ENCODE data around the gene RRP12. TPM values are rescaled to one million over a fixed set of nuclear protein-coding genes. Genes with fewer than 3 reads are reported as not detected.

The RRP12 gene
- total RNA-seq, 1 experiment from 2014 or later = 34.4 TPM

DNA sequence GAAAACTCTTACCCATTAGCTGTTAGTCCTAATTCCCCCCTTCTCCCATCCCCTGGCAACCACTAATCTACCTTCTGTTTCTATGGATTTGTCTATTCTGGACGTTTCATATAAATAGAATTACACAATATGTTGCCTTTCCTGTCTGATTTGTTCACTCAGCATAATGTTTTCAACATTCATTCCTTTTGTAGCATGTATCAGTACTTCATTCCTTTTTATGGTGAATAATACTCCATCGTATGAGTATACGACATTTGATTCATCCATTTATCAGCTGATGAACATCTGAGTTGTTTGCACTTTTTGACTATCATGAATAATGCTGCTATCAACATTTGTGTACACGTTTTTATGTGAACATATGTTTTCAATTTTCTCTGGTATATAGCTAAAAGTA, 86.5 kb downstream of the RRP12 start:
- H3K4me2 ChIP-seq (ENCODE audit: low read length) = no peak overlapping the region
- H3K9me3 ChIP-seq (ENCODE audit: low read length) = no peaks in the 10 kb centered on the region
- H3K4me1 ChIP-seq (ENCODE audit: insufficient read depth, low read length) = peaks cover 4% of the 10 kb centered on the region; the same call in 1 of the 2 replicates
- no peak overlapping the region for H3K4me3 ChIP-seq (ENCODE audit: low read length)
- no peak overlapping the region for H3K9ac ChIP-seq (ENCODE audit: low read length)
- H3K9me2 ChIP-seq (replicated peaks; ENCODE audit: low read length) = no peaks in the 10 kb centered on the region
- H3K27me3 ChIP-seq (ENCODE audit: low read length) = no peaks in the 10 kb centered on the region
- no TSS peak for BruUV-seq (replicated peaks)
- no peak overlapping the region for H2AFZ ChIP-seq (ENCODE audit: low read length)
- TF ChIP-seq CTCF (conservative IDR thresholded peaks at IDR 0.05; ENCODE audit: low read depth, low read length) (no peak), EZH2phosphoT487 (IDR thresholded peaks at IDR 0.05; ENCODE audit: borderline replicate concordance, low read length) (no peak), EZH2 (IDR thresholded peaks at IDR 0.05; ENCODE audit: low read length, unreplicated experiment) (no peak)
- ChIA-PET POLR2A (ENCODE audit: unreplicated experiment) (no interaction called here), CTCF (no interaction called here)
- no peaks in the 10 kb centered on the region for H3F3A ChIP-seq (ENCODE audit: low read length, unreplicated experiment)
- H3K36me3 ChIP-seq (ENCODE audit: low read depth, low read length) = no peaks in the 10 kb centered on the region
- no peaks in the 10 kb centered on the region for H3K79me2 ChIP-seq (ENCODE audit: low read length)
- no peak overlapping the region for H3K27ac ChIP-seq (ENCODE audit: low read length)
- intact Hi-C loops (cut with micrococcal nuclease) = no loop called here
- DNase-seq = no peak
- no peaks in the 10 kb centered on the region for H4K20me1 ChIP-seq (ENCODE audit: low read length)
- ATAC-seq = no peak

- H3K36me3 ChIP-seq (ENCODE audit: low read depth, low read length) = no peaks in the 10 kb centered on the region
- intact Hi-C loops (cut with micrococcal nuclease) = no loop called here
- H3K9me3 ChIP-seq (ENCODE audit: low read length) = no peaks in the 10 kb centered on the region
- DNase-seq (no peak), ATAC-seq (no peak)
- H3K4me3 ChIP-seq (ENCODE audit: low read length) = no peak overlapping the region
- BruUV-seq (replicated peaks) = no TSS peak
- H3K4me1 ChIP-seq (ENCODE audit: insufficient read depth, low read length) = no peaks in the 10 kb centered on the region
- no peaks in the 10 kb centered on the region for H4K20me1 ChIP-seq (ENCODE audit: low read length)
- ChIA-PET POLR2A (ENCODE audit: unreplicated experiment) (no interaction called here), CTCF (no interaction called here)
- H3F3A ChIP-seq (ENCODE audit: low read length, unreplicated experiment) = no peaks in the 10 kb centered on the region
- H3K27me3 ChIP-seq (ENCODE audit: low read length) = no peaks in the 10 kb centered on the region
- H3K9ac ChIP-seq (ENCODE audit: low read length) = no peak overlapping the region
- TF ChIP-seq EZH2 (IDR thresholded peaks at IDR 0.05; ENCODE audit: low read length, unreplicated experiment) (no peak), CTCF (conservative IDR thresholded peaks at IDR 0.05; ENCODE audit: low read depth, low read length) (no peak), EZH2phosphoT487 (IDR thresholded peaks at IDR 0.05; ENCODE audit: borderline replicate concordance, low read length) (no peak)
- no peaks in the 10 kb centered on the region for H3K9me2 ChIP-seq (replicated peaks; ENCODE audit: low read length)
- no peak overlapping the region for H3K27ac ChIP-seq (ENCODE audit: low read length)
- H3K79me2 ChIP-seq (ENCODE audit: low read length) = no peaks in the 10 kb centered on the region
- H2AFZ ChIP-seq (ENCODE audit: low read length) = no peak overlapping the region
- H3K4me2 ChIP-seq (ENCODE audit: low read length) = no peak overlapping the region
Measured at GRCh38 chr10:97312897-97313296, 88.2 kb downstream of the RRP12 start.

DNA sequence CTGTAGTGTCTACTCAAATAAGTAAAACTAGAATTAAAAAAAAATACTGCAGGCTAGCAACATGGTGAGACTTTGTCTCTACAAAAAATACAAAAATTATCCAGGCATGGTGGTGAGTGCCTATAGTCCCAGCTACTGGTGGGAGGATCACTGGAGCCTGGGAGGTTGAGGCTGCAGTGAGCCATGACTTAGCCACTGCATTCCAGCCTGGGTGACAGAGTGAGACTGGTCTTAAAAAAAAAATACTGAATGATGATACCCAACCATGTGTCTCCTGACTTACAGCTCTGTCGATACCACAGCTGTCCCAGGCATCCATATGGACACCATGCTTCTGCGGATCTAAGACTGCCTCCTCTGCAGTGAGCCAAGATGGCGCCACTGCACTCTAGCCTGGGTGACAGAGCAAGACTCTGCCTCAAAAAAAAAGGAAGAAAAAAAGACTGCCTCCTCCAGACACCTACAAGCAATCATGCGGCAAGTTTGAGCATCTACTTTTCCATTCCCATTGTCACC, 90.0 kb downstream of the RRP12 start:
- intact Hi-C loops (cut with micrococcal nuclease) = no loop called here
- Histone ChIP-seq H4K20me1 (ENCODE audit: low read length) (no peaks in the 10 kb centered on the region), H3K27me3 (ENCODE audit: low read length) (no peaks in the 10 kb centered on the region), H3K9ac (ENCODE audit: low read length) (no peak overlapping the region), H3K4me2 (ENCODE audit: low read length) (no peak overlapping the region), H3K9me2 (replicated peaks; ENCODE audit: low read length) (no peaks in the 10 kb centered on the region), H3F3A (ENCODE audit: low read length, unreplicated experiment) (no peaks in the 10 kb centered on the region), H3K36me3 (ENCODE audit: low read depth, low read length) (no peaks in the 10 kb centered on the region), H3K4me3 (ENCODE audit: low read length) (no peak overlapping the region), H3K9me3 (ENCODE audit: low read length) (no peaks in the 10 kb centered on the region), H2AFZ (ENCODE audit: low read length) (no peak overlapping the region), H3K4me1 (ENCODE audit: insufficient read depth, low read length) (no peaks in the 10 kb centered on the region), H3K79me2 (ENCODE audit: low read length) (no peaks in the 10 kb centered on the region), H3K27ac (ENCODE audit: low read length) (no peak overlapping the region)
- DNase-seq (no peak), ATAC-seq (no peak)
- POLR2A ChIA-PET (ENCODE audit: unreplicated experiment) = no interaction called here
- TF ChIP-seq EZH2phosphoT487 (IDR thresholded peaks at IDR 0.05; ENCODE audit: borderline replicate concordance, low read length) = no peak
- CTCF ChIA-PET = no interaction called here
- no TSS peak for BruUV-seq (replicated peaks)

All from PC-3 (cell line).